ENCODE data around the gene TRIM52. TPM values are rescaled to one million over a fixed set of nuclear protein-coding genes. Genes with fewer than 3 reads are reported as not detected.

Gene TRIM52
- total RNA-seq, 2 experiments from 2014 or later, result 24.0 to 24.2 TPM

Other genes starting within 250 kb of the TRIM52 start
- not detected for gene BTNL9, start 220.9 kb downstream of the TRIM52 start, total RNA-seq
- gene OR2V1, start 130.0 kb downstream of the TRIM52 start, total RNA-seq, result not detected
- gene OR2V2, start 113.6 kb downstream of the TRIM52 start, total RNA-seq, result not detected
- 1 to 10 TPM; 1.9 to 2.0 TPM for gene TRIM7, start 55.9 kb downstream of the TRIM52 start, total RNA-seq
- 10 to 100 TPM; 42.4 to 43.7 TPM for gene TRIM41, start 37.9 kb downstream of the TRIM52 start, total RNA-seq
- 1,000 to 10,000 TPM; 1,749 to 1,772 TPM for gene RACK1, start 17.2 kb downstream of the TRIM52 start, total RNA-seq
- gene OR4F3, start 106.1 kb upstream of the TRIM52 start, total RNA-seq, result not detected